ENCODE data around the gene AANAT.

AANAT gene

DNA sequence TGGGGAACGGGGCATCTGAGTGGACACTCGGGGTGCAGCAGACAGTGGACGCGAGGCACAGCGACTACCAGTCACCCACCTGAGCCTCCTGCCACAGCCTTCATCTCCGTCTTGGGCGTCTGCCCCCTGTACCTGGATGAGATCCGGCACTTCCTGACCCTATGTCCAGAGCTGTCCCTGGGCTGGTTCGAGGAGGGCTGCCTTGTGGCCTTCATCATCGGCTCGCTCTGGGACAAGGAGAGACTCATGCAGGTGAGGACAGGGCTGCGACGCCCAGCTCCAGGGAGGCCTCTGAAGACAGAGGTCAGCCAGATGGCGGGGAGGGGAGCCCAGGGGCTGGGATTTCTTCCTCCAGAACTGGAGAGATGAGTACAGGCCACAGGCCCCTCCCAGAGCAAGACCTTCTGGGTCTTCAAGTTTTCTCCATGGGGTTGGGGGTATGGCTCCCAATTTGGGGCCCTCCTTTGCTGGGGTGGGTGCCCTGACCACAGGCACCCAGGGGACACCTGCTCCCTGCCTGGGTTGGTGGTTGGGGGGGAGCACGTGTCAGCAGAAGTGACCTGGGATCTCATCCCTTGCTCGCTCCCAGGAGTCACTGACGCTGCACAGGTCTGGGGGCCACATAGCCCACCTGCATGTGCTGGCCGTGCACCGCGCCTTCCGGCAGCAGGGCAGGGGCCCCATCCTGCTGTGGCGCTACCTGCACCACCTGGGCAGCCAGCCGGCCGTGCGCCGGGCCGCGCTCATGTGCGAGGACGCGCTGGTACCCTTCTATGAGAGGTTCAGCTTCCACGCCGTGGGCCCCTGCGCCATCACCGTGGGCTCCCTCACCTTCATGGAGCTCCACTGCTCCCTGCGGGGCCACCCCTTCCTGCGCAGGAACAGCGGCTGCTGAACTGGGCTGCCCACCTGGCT is 1.9 kb downstream of the AANAT start:
- no peak for DNase-seq

DNA sequence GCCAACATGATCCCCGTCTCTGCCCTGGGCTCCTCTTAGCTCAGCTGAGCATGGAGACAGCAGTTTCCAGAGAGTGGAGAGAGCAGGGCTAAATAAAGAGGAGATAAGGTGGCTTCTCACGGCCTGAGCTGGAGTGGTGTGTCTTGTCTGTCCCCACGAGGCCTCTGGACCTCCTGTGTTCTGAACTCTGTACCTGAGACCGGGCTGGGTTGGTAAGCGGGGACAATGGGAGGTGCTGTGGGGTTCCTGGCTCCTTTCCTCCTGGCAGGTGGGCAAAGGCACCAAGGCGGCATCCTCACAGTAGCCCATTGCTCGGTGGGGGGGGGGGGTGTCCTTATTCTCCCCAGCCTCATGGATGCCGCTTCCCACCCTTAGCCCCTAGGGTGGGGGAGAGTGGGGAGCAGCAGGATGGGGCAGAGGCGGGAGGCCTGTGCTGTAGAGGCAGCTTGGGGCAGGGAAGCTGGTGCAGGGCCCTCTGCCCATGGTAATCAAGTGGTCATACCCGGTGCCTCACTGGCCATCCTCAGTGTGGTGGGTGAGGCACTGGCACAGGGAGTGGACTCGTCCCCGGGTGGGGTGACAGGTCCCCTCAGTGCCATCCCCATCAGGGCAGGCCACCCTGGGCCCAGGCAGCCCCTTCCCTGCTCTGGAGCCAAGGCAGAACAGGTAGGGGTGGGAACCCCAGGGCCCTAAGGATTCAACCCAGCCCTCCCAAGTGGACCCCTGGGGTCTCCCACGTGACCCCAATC is 2.8 kb downstream of the AANAT start:
- DNase-seq: no peak

DNA sequence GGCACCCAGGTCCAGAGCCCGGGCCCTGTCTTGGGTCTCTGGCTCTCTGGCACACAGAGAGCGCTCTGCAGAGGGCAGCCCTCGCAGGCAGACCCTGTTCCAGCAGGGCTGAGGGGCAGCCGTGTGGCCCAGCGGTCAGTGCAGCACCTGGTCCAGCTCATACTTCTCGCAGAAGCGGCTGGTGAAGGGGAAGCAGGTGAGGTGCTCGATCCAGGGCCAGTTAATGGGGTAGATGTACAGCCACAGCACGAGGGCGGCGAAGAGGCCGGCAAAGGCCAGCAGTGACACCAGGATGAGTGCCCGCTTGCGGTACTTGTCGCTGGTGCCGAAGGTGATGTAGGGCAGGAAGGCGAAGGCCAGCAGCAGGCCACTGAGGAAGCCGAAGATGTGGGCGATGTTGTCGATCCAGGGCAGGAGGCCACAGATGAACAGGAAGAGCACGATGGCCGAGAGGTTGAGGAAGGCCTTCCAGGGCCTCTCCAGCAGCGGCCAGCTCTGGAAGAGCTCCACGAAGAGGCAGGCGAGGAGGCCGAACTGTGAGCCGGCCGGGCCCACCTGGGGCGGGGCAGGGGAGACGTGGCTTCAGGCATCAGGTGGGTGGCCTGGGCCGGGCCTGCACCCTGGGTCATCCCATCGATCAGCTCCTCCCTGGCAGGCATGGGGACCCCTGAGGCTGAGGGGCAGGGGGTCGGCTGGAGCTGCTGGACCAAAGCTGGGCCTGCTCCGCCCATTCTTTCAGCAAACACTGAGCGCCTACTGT is 4.3 kb downstream of the AANAT start:
- DNase-seq: no peak

DNA sequence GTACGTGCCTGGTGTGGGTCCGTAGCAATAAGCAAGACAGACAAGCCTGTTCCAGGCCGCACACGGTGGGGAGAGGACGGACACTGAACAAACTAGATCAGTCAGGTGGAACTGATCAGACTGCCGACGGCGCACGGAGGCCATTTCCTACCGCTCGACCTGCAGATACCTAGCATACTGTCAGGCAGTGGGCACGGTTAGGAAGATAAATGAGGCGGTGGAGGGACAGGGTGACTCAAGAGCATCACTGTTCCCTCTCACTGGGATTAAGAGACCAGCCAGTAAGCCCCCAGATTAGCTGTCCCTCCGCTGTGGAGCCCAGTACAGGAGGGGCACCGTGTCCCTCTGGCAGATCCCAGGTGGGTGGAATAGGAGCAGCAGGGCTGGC is 4.8 kb downstream of the AANAT start:
- DNase-seq: no peak

DNA sequence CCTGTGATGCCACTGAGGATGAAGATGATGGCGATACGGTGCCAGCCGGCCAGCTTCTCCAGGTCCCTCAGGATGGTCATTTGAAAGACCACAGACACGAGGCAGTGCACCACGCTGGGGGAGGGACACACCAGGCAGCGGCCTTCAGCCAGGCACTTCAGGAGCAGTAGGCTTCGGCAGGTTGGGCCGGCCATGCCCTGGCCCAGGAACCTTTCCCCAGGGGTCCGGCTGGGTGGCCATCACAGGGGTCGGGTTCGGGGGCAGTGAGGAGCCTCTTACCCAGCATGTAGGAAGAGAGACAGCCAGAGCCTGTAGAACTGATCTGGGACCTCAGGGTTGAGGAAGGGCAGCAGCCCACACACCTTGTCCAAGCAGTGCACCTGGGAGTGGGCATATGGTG is 5.3 kb downstream of the AANAT start:
- DNase-seq: no peak

DNA sequence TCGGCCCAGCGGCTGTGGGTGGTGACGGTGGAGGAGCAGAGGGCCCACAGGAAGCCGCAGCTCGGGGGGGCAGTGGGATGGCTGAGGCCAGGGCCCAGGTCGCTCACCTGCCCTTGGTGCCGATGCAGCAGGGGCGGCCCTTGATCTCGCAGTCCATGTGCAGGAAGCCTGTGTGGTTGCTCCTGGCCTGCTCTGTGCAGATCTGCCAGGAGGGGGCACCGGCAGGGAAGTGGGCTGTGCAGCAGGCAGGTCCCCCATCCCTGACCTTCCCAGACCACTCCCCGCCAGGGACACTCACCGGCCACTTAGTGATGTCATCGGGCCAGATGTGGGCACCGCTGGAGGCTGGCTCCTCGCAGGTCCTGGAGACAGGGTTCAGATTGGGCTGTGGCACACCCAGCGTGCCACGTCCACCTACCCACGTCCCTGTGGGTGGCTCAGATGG is 6.2 kb downstream of the AANAT start:
- no peak for DNase-seq

DNA sequence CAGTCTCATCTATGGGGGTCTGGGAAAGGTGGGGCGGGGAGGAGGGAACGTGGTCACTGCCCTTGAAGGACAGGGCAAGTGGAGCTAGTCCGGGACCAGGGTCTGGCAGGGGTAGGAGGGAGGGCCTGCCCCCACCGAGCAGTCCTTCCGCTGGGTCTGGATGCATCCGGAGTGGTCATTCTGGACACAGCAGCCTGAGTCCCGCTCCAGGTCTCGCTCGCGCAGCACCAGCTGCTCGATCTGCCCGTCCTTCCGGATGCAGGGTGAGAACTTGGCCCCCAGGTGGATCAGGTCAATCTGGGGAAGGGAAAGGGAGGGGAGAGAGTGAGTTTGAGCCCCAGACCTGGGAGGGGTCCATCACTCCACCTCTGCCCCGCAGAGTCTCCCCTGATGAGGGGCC is 6.8 kb downstream of the AANAT start:
- DNase-seq: no peak

DNA sequence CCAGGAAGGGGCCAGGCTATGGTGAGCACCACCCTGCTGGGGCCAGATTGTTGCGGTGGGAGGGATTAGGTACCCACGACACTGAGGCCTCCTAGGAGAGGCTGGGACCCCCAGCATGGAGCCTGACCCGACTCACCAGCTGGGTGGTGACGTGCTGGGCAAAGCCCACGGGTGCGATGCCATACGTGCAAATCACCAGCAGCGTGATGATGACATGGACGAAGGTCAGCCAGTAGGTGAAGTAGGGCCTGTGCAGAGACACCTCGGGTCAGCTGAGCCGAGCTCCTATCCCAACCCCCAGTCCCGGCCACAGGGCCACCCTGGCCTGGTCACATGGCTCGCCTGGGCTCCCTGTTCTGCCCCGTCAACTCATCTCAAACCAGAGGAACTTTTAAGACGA is 7.5 kb downstream of the AANAT start:
- DNase-seq: no peak

DNA sequence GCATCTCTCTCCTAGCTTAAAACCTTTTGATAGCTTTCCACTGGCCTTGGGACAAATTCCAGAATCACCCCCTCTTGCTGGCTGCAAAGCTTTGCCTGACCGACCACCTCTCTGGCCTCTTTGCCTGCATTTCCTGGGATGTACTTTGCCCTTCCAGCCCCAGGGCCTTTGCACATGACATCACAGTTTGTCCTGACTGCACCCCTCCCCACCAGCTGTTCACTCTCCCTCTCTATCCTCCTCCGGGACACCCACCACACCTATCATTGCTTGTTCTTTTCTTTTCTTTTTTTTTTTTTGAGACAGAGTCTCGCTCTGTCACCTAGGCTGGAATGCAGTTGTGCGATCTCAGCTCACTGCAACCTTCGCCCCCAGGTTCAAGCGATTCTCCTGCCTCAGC is 7.9 kb downstream of the AANAT start:
- DNase-seq: no peak

DNA sequence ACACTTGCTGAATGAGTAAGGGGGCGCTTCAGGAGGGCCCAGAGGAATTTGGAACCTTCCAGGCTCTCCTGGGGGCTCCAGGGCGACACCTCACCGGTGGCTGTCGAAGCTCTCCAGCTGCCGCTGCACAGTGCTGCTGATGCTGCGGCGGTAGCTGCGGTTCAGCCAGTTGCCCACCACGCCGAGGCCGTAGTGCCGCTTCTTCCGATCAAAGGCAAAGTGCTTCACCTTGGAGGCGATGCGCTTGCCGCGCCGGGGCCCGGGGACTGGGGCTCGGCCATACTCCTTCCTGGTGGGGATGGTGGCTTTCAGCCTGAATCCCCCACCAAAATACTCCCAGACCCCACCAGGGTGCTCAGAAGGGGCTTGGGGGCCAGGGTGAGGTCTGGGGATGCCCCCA is 9.3 kb downstream of the AANAT start:
- no peak for DNase-seq

DNA sequence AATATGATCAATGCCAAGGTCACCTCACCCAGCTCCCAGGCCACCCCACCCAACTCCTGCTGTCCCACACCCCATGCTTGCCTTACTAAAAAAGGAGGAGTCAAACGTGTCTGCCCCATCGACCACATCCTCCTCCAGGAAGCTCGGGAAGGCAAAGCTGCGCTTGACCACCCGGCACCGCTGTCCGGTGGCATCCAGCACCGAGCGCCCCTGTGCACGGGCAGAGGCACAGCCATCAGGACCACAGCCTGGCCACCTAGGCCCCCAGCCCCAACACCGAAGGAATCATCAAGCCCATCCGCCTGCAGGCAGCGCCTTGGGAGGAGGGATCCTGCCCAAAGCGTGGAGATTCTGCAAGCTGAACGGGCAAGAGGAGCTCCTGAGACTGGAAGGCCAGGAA is 10.2 kb downstream of the AANAT start:
- no peak for DNase-seq

DNA sequence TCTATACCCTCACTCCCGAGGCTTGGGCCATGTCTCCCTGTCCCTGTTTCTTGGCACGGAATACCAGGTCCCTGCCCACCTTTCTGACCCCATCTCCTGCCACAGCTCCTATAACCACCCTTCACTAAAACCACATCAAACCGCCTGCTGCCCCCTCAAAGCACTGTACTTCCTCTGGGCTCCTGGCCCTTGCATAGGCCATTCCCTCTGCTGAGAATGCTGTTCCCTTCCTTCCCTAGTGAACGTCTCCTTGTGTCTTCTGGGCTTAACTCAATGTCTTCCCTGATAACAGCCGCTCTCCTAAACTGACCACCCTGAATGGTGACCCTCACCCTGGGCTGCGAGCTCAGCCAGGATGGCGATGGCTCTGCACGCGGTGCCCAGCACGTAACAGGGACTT is 10.7 kb downstream of the AANAT start:
- DNase-seq: no peak

DNA sequence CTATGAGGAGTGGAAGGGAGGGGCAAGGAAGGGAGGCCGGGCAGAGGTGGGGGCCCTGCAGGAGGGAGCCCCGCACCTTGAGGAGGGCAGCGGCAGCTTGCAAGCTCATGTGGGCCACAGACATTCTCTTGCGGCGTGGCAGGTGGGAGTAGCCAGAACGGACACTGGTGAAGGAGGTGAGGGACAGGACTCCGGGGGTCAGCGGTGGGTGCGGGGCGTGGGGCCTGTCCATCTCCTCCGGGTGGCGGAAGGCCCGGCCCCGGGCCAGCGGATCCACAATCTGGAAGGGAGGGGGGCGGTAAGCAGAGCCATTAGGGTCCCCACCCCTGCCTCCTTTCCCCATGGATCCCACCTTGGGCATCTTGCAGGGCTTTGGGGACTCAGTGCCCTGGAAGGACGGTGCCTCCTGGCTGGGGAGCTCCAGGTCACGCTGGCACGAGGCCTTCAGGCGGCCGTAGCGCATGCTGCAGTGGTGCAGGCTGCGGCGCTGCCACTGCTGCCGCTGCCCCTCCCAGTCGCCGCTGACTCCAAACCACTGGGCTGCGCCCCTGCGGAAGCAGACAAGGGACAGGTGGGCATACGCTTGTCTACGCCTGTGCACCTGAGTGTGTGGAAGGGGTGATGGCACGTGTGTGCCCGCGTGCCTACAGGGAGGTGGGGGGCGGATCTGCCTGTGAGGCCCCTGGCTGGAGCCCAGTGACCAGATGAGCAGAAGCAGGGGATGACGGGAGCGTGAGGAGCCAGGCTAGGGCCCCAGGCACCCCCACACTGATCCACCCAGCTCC is 11.5 kb downstream of the AANAT start:
- DNase-seq: no peak

DNA sequence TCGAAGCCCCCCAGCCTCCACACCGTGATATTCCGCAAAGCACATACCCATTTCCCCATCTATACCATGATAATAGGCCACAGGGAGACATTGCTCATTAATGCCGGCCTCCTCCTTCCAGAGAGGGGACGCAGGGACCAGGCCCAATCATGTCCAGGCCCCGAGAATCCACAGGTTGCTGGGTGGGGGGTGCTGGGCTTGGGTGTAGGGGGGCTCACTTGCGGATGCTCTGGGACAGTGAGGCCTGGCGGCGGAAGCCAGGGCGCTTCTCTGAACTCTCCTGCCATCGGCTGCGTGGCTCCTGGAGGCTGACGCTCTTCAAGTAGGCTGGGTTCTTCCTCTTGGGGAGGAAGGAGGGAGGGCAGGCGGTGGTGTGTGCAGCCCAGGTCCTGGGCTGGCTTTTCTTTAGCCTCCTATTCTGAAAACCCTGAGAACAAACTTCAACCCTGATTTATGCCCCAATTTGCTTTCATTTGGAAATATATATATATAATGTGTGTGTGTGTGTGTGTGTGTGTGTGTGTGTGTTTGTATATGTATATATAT is 12.2 kb downstream of the AANAT start:
- DNase-seq: no peak

DNA sequence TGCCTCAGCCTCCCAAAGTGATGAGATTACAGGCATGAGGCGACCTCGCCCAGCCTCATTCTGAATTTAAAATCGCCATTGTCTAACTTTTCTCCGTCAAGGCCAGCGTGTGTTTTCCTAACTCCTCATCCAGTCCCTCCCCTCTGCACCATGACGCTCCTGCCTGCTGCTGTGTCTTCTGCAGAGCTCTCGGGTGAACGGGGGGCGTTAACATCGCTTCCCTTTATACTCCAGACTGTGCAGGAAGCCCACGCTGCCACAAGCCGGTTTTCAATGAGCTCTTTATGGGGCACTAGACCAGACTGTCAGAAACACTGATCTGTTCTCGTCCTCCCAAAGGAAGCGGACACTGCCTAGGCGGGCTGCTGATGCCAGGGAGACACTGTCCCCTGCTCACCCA is 13.2 kb downstream of the AANAT start:
- no peak for DNase-seq

DNA sequence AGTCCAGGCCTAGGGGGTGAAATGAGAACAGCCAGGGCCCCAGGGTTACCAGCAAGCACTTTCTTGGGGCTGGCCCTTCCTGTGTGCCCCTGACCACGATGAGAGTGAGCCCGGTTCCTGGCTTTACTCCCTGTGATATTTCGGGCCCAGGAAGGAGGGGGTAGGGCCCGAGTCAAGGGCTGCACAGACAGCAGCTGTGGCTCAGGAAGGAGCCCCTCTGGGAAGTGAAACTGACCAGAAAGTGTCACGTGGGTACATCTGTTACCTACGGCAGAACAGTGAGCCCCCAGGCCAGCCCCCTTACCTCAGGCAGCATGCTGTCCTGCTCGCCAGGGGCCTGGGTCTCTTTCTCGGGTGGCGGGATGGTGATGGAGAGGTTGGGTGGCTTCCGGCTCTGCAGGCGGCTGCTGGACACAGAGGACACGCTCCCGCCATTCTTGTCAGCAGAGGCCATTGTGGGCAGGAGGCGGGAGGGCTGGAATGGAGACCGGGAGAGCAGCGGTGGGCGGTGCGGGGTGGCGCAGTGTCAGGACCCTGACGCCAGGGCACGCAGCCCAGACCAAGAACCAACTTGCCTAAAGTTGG is 13.8 kb downstream of the AANAT start:
- DNase-seq: no peak

DNA sequence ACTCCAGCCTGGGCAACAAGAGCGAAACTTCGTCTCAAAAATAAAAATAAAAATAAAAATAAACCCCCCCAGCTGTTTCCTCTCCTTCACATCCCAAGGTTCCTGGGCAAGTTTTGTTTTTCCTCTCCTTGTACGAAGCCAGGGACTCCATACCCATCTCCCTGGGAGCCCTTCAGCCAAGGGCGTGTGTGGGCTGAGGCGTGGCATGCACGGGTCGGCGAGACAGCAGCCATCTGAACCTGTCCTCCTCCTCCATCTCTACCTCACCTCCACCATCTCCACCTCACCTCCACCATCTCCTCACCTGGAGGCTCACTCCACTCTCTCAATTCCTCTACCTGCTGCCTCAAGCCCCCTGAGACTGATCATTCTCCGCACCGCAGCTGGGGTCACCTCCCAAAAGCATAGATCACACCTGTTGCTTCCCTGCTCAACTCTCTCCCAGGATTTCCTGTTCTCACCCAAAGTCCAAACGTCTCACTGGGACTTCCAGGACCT is 16.9 kb downstream of the AANAT start:
- no peak for DNase-seq

DNA sequence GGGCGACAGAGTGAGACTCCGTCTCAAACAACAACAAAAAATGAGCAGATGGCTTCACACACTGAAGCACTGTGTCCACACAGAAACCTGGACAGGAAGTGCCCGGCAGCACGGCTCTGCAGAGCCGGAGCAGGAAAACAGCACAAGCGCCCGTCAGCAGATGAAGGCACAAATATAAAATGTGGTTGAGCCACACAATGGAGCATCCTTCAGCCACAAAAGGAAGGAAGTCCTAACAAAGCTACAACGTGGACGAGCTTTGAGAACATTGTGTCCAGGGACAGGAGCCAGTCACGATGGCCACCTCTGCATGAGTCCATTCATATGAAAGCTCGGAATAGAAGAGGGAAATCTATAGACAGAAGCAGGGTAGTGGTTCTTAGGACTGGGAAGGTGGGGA is 18.2 kb downstream of the AANAT start:
- DNase-seq: no peak

DNA sequence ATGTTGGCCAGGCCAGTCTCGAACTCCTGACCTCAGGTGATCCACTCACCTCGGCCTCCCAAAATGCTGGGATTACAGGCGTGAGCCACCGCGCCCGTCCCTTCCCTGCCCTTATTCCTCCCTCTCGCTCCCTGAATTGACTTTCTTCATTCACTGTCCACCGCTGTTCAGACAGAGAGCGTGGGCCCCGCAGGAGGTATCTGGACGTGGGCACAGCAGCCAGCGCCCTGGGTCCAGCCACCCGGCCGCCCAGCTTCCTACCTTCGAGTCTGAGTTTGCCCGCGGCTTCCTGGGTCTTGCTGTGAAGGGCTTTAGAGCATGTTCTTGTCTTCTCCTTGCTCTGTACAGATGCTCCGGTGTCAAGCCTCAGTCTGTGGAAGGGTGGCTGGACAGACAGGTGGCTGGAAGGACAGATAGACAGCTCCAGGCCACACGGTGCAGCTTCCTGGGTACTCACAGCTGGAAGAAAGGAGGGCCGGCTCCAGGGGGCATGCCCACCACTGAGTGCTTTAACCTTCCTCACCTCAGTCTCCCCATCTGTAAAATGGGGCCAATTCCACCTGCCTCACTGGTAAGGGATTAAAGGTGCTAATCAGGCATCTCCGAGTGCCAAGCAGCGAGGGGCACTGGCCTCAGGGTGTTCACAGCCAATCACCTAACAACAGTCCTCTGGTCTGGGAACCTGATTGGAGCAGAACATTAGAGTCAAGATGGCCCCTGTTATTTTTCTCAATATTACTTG is 20.2 kb downstream of the AANAT start:
- no peak for DNase-seq

DNA sequence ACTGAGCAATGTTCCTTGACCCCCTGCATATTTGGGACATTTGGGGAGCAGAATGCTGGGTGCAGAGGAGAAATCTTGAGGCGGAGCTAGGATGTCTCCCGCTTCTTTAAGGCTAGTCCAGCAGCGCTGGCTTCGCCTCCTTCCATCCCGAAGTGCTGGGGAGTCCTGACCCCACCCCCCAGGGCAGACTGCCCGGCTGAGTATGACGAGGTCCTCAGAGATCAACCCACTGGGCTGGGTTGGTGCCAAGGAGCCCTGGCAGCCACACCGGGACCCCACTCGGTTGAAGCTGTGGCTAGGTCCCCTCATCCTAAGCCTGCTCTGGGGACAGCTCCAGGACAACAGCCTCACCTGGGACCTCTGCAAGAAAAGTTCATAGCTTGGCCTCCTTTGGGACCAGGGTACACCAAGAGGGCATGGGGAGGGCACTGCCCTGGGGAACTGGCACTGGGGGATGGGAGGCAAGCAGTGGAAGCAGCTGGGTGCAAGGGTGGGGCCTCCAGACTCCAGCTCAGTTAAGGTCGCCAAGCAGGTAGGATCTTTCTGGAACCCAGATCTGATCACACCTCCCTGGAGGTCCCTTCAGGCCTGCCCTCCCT is 22.8 kb downstream of the AANAT start:
- no peak for DNase-seq
